Mucosa of descending colon (tissue), 3 donors: Measurements from ENCODE around the gene THADA. TPM values are rescaled to one million over a fixed set of nuclear protein-coding genes. Genes with fewer than 3 reads are reported as not detected.
A peak's percentile ranks its signal among the peaks of the same experiment; 100 is the strongest.
"Not testable (repeated sequence)": the region's sequence is repeated elsewhere in the genome, so short reads cannot be mapped to it uniquely, and the experiment has no call there.

Experiments used
- ATAC-seq: fragments of 200-7000 bp; cut with Tn5 transposase; one replicate; pipeline ENCODE4 v1.9.1; 2020; ENCODE audit warnings: mild to moderate bottlenecking, moderate library complexity
- DNase-seq, 3 donors: peaks; one replicate each; pipeline ENCODE4 v3.0.0-alpha.2; 2020
- H3K36me3 ChIP-seq: fragments of 200-600 bp; one replicate; pipeline ENCODE4 v1.8.0; 2021; ENCODE audit warnings: low read depth, mild to moderate bottlenecking
- H3K4me1 ChIP-seq: fragments of 200-600 bp; one replicate; pipeline ENCODE4 v1.8.0; 2021; ENCODE audit warnings: low read depth, mild to moderate bottlenecking
- H3K4me3 ChIP-seq: fragments of 200-600 bp; one replicate; pipeline ENCODE4 v1.8.0; 2021; ENCODE audit warnings: mild to moderate bottlenecking
- H3K9me3 ChIP-seq: fragments of 200-600 bp; one replicate; pipeline ENCODE4 v1.8.0; 2021; ENCODE audit warnings: mild to moderate bottlenecking
- intact Hi-C, 2 donors: fragments of 100-400 bp; cut with DNase I in 1 of 2; cut with micrococcal nuclease in 1 of 2; formaldehyde crosslinking; loops; one replicate each; pipeline versions ENCODE4 v1.11.0 to v1.11.1; 2022; cut with DNase I, micrococcal nuclease
- total RNA-seq, 3 donors: library from RNA; stranded (reverse); fragmentation: NEBNext Ultra II Directional in 2 of 3; extraction: Animal tissue kit (Norgen Biotek cat#: 25700) in 2 of 3; gene quantifications; one replicate each; pipeline versions ENCODE4 v1.2.1 to v1.2.4, GENCODE V29; 2021 to 2023
- TF ChIP-seq, protein P1 (sequence below): fragments of 200-600 bp; IDR thresholded peaks from one replicate; pipeline ENCODE4 v1.8.0; 2022; ENCODE audit warnings: antibody characterized with exemption, mild to moderate bottlenecking
- donor health status: DM: no; HTN: no; CAD: no; lungs with moderate emphysema.
- donor health status: DM: no; HTN: no; CAD: no.
- donor health status: DM: no; HTN: yes; CAD: no.

The THADA gene
- total RNA-seq, 3 donors from 2014 or later = 20.1 to 26.7 (median 25.3) TPM

DNA sequence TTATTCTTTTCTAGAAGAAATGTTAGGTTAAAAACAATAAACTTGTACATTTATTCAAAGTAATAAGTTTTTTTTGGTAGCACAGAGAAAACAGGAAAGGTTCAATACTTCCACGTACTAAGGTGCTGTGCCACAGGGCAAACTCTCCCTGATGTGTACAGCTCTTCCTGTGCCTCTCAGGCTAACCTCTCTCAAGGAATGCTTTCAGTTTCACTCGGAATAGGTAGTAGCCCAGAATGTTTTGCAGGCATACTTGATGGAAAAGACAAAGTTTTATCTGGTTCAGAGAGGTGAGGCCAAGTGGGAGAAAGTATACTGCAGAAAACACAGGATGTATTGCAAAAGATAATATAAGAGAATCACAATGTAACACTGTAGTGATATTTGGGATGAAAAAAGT, 198.4 kb downstream of the THADA start:
- Histone ChIP-seq H3K4me3 (no peak overlapping the region), H3K36me3 (no peaks in the 10 kb centered on the region), H3K9me3 (no peaks in the 10 kb centered on the region), H3K4me1 (no peaks in the 10 kb centered on the region)
- intact Hi-C loops = no loop called here
- ATAC-seq (peak; percentile 70), DNase-seq (no peak)
- TF ChIP-seq, protein P1, sequence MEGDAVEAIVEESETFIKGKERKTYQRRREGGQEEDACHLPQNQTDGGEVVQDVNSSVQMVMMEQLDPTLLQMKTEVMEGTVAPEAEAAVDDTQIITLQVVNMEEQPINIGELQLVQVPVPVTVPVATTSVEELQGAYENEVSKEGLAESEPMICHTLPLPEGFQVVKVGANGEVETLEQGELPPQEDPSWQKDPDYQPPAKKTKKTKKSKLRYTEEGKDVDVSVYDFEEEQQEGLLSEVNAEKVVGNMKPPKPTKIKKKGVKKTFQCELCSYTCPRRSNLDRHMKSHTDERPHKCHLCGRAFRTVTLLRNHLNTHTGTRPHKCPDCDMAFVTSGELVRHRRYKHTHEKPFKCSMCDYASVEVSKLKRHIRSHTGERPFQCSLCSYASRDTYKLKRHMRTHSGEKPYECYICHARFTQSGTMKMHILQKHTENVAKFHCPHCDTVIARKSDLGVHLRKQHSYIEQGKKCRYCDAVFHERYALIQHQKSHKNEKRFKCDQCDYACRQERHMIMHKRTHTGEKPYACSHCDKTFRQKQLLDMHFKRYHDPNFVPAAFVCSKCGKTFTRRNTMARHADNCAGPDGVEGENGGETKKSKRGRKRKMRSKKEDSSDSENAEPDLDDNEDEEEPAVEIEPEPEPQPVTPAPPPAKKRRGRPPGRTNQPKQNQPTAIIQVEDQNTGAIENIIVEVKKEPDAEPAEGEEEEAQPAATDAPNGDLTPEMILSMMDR = no peak

DNA sequence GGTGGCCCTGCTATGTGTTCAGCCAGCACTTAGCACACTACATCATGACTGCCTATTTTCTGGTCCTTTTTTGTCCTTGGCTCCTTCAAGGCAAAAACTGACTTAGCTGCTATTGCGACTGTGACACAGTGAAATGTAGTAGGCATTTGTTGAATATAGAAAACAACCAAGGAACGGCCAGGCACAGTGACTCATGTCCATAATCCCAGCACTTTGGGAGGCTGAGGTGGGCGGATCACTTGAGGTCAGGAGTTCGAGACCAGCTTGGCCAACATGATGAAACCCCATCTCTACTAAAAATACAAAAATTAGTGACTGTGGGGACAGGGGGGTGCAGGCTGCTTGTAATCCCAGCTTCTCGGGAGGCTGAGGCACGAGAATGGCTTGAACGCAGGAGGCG, 199.5 kb downstream of the THADA start:
- ATAC-seq, H3K36me3 ChIP-seq, DNase-seq, H3K4me1 ChIP-seq, H3K9me3 ChIP-seq, intact Hi-C loops, H3K4me3 ChIP-seq: not testable (repeated sequence)

- ATAC-seq (no peak), DNase-seq (no peak)
- TF ChIP-seq, protein P1 = no peak
- Histone ChIP-seq H3K4me3 (no peak overlapping the region), H3K9me3 (no peaks in the 10 kb centered on the region), H3K36me3 (no peaks in the 10 kb centered on the region), H3K4me1 (no peaks in the 10 kb centered on the region)
- intact Hi-C loops = no loop called here
These were observed 201.9 kb downstream of the THADA start for GRCh38 chr2:43393918-43394317.

DNA sequence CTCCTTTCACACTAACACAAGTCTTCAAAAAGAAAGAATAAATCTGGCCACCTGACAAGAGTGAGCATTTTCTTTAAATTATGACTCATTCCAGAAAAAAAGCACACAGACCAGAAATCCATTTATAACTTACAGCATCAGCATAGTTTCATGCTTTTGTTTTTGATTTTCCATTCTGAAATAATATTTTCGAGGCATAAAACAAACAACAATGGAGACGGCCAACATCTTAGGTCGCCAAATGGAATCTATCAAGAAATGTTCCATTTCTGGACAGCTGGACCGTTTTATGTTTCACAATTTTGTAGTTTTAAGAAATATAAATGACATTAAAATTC, 204.0 kb downstream of the THADA start:
- TF ChIP-seq, protein P1 = no peak
- Histone ChIP-seq H3K9me3 (no peaks in the 10 kb centered on the region), H3K4me3 (no peak overlapping the region), H3K36me3 (no peaks in the 10 kb centered on the region), H3K4me1 (peaks cover 11% of the 10 kb centered on the region)
- DNase-seq (no peak), ATAC-seq (no peak)
- intact Hi-C loops = no loop called here

DNA sequence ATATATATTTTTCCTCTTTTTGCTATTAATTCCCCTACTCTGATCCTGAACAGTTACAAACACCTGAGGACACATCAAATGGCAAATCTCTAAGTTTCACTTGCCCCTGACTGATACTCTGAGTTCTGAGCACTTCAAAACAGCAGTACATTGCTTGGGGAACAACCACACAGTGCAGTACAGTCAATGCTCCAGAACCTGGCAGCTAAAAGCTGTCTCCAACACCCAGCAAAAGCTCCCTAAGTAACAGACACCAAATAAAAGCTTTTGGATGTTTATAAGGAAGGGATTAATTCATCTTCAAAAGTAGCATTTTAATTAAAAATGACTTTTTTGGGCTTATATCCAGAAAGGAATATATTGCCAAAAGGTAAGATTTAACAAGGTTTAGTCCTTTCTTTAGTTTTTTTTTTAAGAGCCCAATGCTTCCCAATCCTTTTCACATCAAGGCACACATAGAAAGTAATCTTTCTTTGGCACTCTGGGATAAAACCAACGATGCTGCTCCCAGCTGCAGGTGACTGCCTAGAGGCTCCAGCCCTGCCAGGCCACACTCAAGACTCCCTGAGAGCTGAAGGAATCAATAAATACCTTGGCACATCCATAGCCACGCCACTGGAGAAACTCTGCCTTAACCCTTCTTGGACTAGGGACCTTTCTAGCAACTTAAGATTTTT, 204.5 kb downstream of the THADA start:
- no peak for ATAC-seq
- intact Hi-C loops = no loop called here
- Histone ChIP-seq H3K4me1 (peaks cover 11% of the 10 kb centered on the region), H3K36me3 (no peaks in the 10 kb centered on the region), H3K4me3 (no peak overlapping the region), H3K9me3 (no peaks in the 10 kb centered on the region)
- TF ChIP-seq, protein P1 = no peak
- no peak for DNase-seq

DNA sequence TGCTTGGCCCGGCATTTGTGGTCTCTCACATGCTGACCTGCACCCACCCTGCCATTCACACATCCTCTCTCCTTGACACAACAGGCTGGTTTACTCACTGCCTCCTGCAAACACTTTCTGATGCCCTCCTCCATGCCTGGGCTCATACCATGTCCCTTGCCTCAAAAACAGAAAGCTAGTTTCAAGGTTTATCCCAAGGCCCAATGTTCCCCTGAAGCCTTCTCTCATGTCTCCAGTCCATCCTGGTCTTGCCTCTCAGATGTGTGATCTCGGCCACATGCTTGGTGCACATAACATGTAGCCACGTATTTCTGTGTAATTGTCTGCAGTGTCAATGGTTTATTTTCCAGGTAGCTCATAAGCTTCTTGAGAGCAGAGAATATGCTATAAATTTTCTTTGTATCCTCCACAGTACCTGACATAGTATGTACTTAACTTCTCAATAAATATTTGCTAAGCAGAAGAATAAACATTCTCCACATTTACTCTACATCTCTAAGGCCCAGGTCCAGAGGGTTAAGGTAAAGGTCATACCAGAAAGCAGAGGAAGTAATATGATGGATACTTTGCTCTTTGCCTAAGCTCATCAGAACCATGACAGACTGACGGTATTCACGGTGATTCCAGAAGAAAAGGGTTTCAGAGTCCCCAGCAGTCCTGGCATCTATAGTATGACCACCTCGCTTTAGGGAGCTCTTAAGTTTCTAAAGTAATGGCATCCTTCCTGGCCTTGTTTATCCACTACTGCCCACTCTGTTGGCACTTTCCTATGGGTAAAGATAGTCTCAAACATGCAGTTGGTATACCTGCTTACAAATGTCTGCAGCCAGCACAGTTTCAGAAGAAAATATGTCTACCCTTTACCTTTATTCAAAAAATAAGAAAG, 206.0 kb downstream of the THADA start:
- Histone ChIP-seq H3K36me3 (no peaks in the 10 kb centered on the region), H3K9me3 (no peaks in the 10 kb centered on the region), H3K4me3 (no peak overlapping the region), H3K4me1 (peaks cover 11% of the 10 kb centered on the region)
- TF ChIP-seq, protein P1 = no peak
- intact Hi-C loops = no loop called here
- DNase-seq = no peak
- peak; percentile 66 for ATAC-seq
